ENCODE results near the gene LMNB1.
"Not testable (repeated sequence)": the region's sequence is repeated elsewhere in the genome, so short reads cannot be mapped to it uniquely, and the experiment has no call there.

DNA sequence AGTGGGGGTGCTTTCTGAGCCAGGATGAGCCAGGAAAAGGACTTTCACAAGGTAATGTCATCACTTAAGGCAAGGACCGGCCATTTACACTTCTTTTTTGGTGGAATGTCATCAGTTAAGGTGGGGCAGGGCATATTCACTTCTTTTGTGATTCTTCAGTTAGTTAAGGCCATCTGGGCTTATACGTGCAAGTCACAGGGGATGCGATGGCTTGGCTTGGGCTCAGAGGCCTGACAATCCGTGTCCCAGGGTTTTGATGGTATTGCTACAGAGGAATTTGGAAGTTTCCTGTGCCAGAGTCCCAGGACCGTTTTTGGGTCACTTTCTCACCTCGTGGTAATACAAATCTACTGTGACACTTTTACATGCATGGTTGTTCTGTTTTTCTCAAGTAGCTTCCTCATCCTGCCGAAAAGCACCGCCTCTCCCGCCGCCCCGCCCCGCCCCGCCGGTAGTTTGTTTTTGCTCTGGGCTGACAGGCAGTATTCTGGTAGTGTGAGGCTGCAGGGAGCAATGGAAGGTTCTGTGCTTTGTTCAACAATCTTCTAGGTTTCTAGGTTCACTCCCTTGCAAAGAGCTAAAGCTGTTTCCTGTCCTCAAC lies 68.6 kb downstream of the LMNB1 start:
- not testable (repeated sequence) for TF ChIP-seq GABPA (IDR thresholded peaks at IDR 0.05; ENCODE audit: low read depth); POLR2AphosphoS5 (IDR thresholded peaks at IDR 0.05; ENCODE audit: low read depth); SPI1 (IDR thresholded peaks at IDR 0.05; ENCODE audit: borderline replicate concordance, low read depth)
- TF ChIP-seq, protein P1, sequence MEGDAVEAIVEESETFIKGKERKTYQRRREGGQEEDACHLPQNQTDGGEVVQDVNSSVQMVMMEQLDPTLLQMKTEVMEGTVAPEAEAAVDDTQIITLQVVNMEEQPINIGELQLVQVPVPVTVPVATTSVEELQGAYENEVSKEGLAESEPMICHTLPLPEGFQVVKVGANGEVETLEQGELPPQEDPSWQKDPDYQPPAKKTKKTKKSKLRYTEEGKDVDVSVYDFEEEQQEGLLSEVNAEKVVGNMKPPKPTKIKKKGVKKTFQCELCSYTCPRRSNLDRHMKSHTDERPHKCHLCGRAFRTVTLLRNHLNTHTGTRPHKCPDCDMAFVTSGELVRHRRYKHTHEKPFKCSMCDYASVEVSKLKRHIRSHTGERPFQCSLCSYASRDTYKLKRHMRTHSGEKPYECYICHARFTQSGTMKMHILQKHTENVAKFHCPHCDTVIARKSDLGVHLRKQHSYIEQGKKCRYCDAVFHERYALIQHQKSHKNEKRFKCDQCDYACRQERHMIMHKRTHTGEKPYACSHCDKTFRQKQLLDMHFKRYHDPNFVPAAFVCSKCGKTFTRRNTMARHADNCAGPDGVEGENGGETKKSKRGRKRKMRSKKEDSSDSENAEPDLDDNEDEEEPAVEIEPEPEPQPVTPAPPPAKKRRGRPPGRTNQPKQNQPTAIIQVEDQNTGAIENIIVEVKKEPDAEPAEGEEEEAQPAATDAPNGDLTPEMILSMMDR (IDR thresholded peaks at IDR 0.05; ENCODE audit: insufficient read depth, low read length): not testable (repeated sequence)
- TF ChIP-seq, protein P2, sequence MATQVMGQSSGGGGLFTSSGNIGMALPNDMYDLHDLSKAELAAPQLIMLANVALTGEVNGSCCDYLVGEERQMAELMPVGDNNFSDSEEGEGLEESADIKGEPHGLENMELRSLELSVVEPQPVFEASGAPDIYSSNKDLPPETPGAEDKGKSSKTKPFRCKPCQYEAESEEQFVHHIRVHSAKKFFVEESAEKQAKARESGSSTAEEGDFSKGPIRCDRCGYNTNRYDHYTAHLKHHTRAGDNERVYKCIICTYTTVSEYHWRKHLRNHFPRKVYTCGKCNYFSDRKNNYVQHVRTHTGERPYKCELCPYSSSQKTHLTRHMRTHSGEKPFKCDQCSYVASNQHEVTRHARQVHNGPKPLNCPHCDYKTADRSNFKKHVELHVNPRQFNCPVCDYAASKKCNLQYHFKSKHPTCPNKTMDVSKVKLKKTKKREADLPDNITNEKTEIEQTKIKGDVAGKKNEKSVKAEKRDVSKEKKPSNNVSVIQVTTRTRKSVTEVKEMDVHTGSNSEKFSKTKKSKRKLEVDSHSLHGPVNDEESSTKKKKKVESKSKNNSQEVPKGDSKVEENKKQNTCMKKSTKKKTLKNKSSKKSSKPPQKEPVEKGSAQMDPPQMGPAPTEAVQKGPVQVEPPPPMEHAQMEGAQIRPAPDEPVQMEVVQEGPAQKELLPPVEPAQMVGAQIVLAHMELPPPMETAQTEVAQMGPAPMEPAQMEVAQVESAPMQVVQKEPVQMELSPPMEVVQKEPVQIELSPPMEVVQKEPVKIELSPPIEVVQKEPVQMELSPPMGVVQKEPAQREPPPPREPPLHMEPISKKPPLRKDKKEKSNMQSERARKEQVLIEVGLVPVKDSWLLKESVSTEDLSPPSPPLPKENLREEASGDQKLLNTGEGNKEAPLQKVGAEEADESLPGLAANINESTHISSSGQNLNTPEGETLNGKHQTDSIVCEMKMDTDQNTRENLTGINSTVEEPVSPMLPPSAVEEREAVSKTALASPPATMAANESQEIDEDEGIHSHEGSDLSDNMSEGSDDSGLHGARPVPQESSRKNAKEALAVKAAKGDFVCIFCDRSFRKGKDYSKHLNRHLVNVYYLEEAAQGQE (IDR thresholded peaks at IDR 0.05; ENCODE audit: insufficient replicate concordance, low read depth): not testable (repeated sequence)
